NCI-H510A (cell line): ENCODE results near the gene XCL2.
"Not testable (repeated sequence)": the region's sequence is repeated elsewhere in the genome, so short reads cannot be mapped to it uniquely, and the experiment has no call there.

ENCODE experiments used
- DNase-seq: peaks from one replicate; lab custom pipeline; 2025; lab: John Stamatoyannopoulos, UW

Gene XCL2

GRCh38 chr1:168543840-168544498 is at the start of gene XCL2:
Gene XCL2 (minus strand): TSS chr1:168543997. CDS start chr1:168543964, 33 bp downstream.
- DNase-seq = not testable (repeated sequence)

- no peak for DNase-seq
These were observed 47.9 kb upstream of the XCL2 start for GRCh38 chr1:168591641-168592250.

GRCh38 chr1:168591066-168591465 is 47.3 kb upstream of the XCL2 start:
- no peak for DNase-seq

- DNase-seq = no peak
These were observed 45.4 kb upstream of the XCL2 start for GRCh38 chr1:168589167-168589566.

- DNase-seq = no peak
These were observed 42.1 kb upstream of the XCL2 start for GRCh38 chr1:168585937-168586336.

- no peak for DNase-seq
These were observed 41.4 kb upstream of the XCL2 start for GRCh38 chr1:168585191-168585590.

- no peak for DNase-seq
These were observed 39.8 kb upstream of the XCL2 start for GRCh38 chr1:168583571-168583970.

GRCh38 chr1:168582688-168583336 is 39.0 kb upstream of the XCL2 start:
- DNase-seq = no peak

GRCh38 chr1:168581817-168582572 is 38.2 kb upstream of the XCL2 start:
- no peak for DNase-seq

GRCh38 chr1:168580991-168581390 is 37.2 kb upstream of the XCL2 start:
- not testable (repeated sequence) for DNase-seq

- not testable (repeated sequence) for DNase-seq
These were observed 36.5 kb upstream of the XCL2 start for GRCh38 chr1:168580290-168580689.

GRCh38 chr1:168578531-168579185 is 34.9 kb upstream of the XCL2 start:
- not testable (repeated sequence) for DNase-seq

GRCh38 chr1:168576245-168576688 is 32.5 kb upstream of the XCL2 start, which contains the start of gene XCL1:
Gene XCL1 (plus strand): TSS chr1:168576605. CDS start chr1:168576638, 33 bp downstream.
- DNase-seq = not testable (repeated sequence)

GRCh38 chr1:168574234-168574633 is 30.4 kb upstream of the XCL2 start:
- DNase-seq = not testable (repeated sequence)

- no peak for DNase-seq
These were observed 28.8 kb upstream of the XCL2 start for GRCh38 chr1:168572633-168573032.

- DNase-seq = no peak
These were observed 26.9 kb upstream of the XCL2 start for GRCh38 chr1:168570652-168571051.

- no peak for DNase-seq
These were observed 24.5 kb upstream of the XCL2 start for GRCh38 chr1:168568346-168568745.

- no peak for DNase-seq
These were observed 23.8 kb upstream of the XCL2 start for GRCh38 chr1:168567568-168567967.

GRCh38 chr1:168567007-168567406 is 23.2 kb upstream of the XCL2 start:
- DNase-seq = no peak

GRCh38 chr1:168565825-168566224 is 22.0 kb upstream of the XCL2 start:
- DNase-seq = no peak

- no peak for DNase-seq
These were observed 18.2 kb upstream of the XCL2 start for GRCh38 chr1:168561989-168562388.

GRCh38 chr1:168560370-168560769 is 16.6 kb upstream of the XCL2 start:
- no peak for DNase-seq
